IMR-90 (cell line): Measurements from ENCODE around the gene MALT1. TPM values are rescaled to one million over a fixed set of nuclear protein-coding genes. Genes with fewer than 3 reads are reported as not detected.

Experiments
- ATAC-seq: fragments of 200-7000 bp; cut with Tn5 transposase; 2 replicates; pipeline ENCODE4 v1.9.1; 2020; ENCODE audit warnings: low read depth, mild to moderate bottlenecking, moderate library complexity
- BruUV-seq: library from RNA; stranded (reverse); fragments of 400-500 nt; replicated peaks from 2 replicates; lab custom pipeline; 2021; lab: Mats Ljungman, UMichigan
- CTCF ChIA-PET: fragments of 300-600 bp; formaldehyde crosslinking; extraction: SDS; loops from one replicate; lab custom pipeline; 2021; ENCODE audit warnings: antibody characterized with exemption; lab: Yijun Ruan, JAX
- POLR2A ChIA-PET: fragments of 300-600 bp; sonication (Branson Sonifier 250); formaldehyde crosslinking; loops from one replicate; lab custom pipeline; 2022; ENCODE audit warnings: antibody characterized with exemption; ENCODE audit not compliant: unreplicated experiment; lab: Charles Lee
- DNase-seq: peaks from one replicate; pipeline ENCODE4 v3.0.0; 2013
- H2AFZ ChIP-seq: replicated peaks from 2 replicates; pipeline ENCODE3; 2013; ENCODE audit warnings: low read length, mild to moderate bottlenecking; ENCODE audit not compliant: poor library complexity
- H2AK5ac ChIP-seq: 2 replicates; pipeline ENCODE4 v1.6.1; 2013; ENCODE audit warnings: low read depth, low read length, inconsistent platforms
- H2AK9ac ChIP-seq: replicated peaks from 2 replicates; pipeline ENCODE3; 2013; ENCODE audit warnings: mild to moderate bottlenecking, low read depth, low read length, moderate library complexity; ENCODE audit not compliant: poor library complexity
- H2BK120ac ChIP-seq: 2 replicates; pipeline ENCODE4 v1.6.1; 2013; ENCODE audit warnings: low read depth, low read length, inconsistent platforms
- H2BK15ac ChIP-seq: 3 replicates; pipeline ENCODE4 v1.6.1; 2013; ENCODE audit warnings: low read depth, low read length, inconsistent platforms
- H2BK20ac ChIP-seq: 2 replicates; pipeline ENCODE4 v1.6.1; 2013; ENCODE audit warnings: low read depth, mild to moderate bottlenecking, inconsistent platforms, low read length, moderate library complexity
- H2BK5ac ChIP-seq: 2 replicates; pipeline ENCODE4 v1.6.1; 2013; ENCODE audit warnings: mild to moderate bottlenecking, low read depth, low read length, inconsistent platforms; ENCODE audit not compliant: poor library complexity, severe bottlenecking
- H3K14ac ChIP-seq: replicated peaks from 2 replicates; pipeline ENCODE4 v1.6.1; 2013; ENCODE audit warnings: low read depth, low read length, inconsistent platforms
- H3K18ac ChIP-seq: 2 replicates; pipeline ENCODE4 v1.6.1; 2013; ENCODE audit warnings: low read depth, low read length, control low read depth
- H3K23ac ChIP-seq: 2 replicates; pipeline ENCODE4 v1.6.1; 2013; ENCODE audit warnings: low read depth, low read length, inconsistent platforms
- H3K27ac ChIP-seq: 2 replicates; pipeline ENCODE4 v1.5.1; 2013; ENCODE audit warnings: mild to moderate bottlenecking, control low read depth, low read length; ENCODE audit not compliant: insufficient read depth
- H3K27me3 ChIP-seq: 2 replicates; pipeline ENCODE4 v1.6.1; 2013; ENCODE audit warnings: low read length; ENCODE audit not compliant: control insufficient read depth, insufficient read depth
- H3K36me3 ChIP-seq: 2 replicates; pipeline ENCODE4 v1.6.1; 2013; ENCODE audit warnings: low read length, mixed read lengths; ENCODE audit not compliant: control insufficient read depth, insufficient read depth
- H3K4ac ChIP-seq: 2 replicates; pipeline ENCODE4 v1.6.1; 2013; ENCODE audit warnings: low read depth, low read length, inconsistent platforms
- H3K4me1 ChIP-seq: 2 replicates; pipeline ENCODE4 v1.6.1; 2013; ENCODE audit warnings: low read length, mixed read lengths; ENCODE audit not compliant: control insufficient read depth, insufficient read depth
- H3K4me2 ChIP-seq: 2 replicates; pipeline ENCODE4 v1.6.1; 2013; ENCODE audit warnings: low read depth, mild to moderate bottlenecking, control low read depth, low read length, moderate library complexity
- H3K4me3 ChIP-seq: 2 replicates; pipeline ENCODE4 v1.5.1; 2013; ENCODE audit warnings: low read depth, mild to moderate bottlenecking, control low read depth, low read length, moderate library complexity; ENCODE audit not compliant: insufficient read depth
- H3K56ac ChIP-seq: 2 replicates; pipeline ENCODE4 v1.6.1; 2013; ENCODE audit warnings: low read length, inconsistent platforms; ENCODE audit not compliant: insufficient read depth; ENCODE audit errors: extremely low read depth
- H3K79me1 ChIP-seq, 2 experiments: 2 replicates each; pipeline ENCODE4 v1.6.1; 2013; ENCODE audit warnings: low read length in 2 of 2, inconsistent platforms in 1 of 2, low read depth in 1 of 2
- H3K9ac ChIP-seq: 2 replicates; pipeline ENCODE4 v1.6.1; 2013; ENCODE audit warnings: low read depth, low read length, control low read depth
- H3K9me1 ChIP-seq: 2 replicates; pipeline ENCODE4 v1.6.1; 2013; ENCODE audit warnings: low read length, inconsistent platforms; ENCODE audit not compliant: insufficient read depth
- H3K9me3 ChIP-seq: 2 replicates; pipeline ENCODE4 v1.6.1; 2013; ENCODE audit warnings: low read length; ENCODE audit not compliant: control insufficient read depth, insufficient read depth
- H4K20me1 ChIP-seq: 2 replicates; pipeline ENCODE4 v1.6.1; 2013; ENCODE audit warnings: low read length, inconsistent platforms; ENCODE audit not compliant: insufficient read depth
- H4K5ac ChIP-seq: 2 replicates; pipeline ENCODE4 v1.6.1; 2013; ENCODE audit warnings: mild to moderate bottlenecking, low read depth, low read length, control low read depth
- H4K8ac ChIP-seq, 2 experiments: 2 replicates each; pipeline ENCODE4 v1.6.1; 2013; ENCODE audit warnings: low read depth in 2 of 2, low read length in 2 of 2, control low read depth in 1 of 2, inconsistent platforms in 1 of 2
- H4K91ac ChIP-seq: 2 replicates; pipeline ENCODE4 v1.6.1; 2013; ENCODE audit warnings: low read depth, low read length, inconsistent platforms; ENCODE audit not compliant: insufficient read depth
- BHLHE40 ChIP-seq: fragments of 150-350 bp; IDR thresholded peaks from 2 replicates; pipeline ENCODE4 v1.6.1; 2016; ENCODE audit warnings: mild to moderate bottlenecking, low read depth, low read length
- CEBPB ChIP-seq: IDR thresholded peaks from 2 replicates; pipeline ENCODE4 v1.6.1; 2012; ENCODE audit warnings: low read depth, low read length, improper control_type of control experiment
- CHD1 ChIP-seq: IDR thresholded peaks from 2 replicates; pipeline ENCODE4 v1.6.1; 2012; ENCODE audit warnings: low read depth, low read length, improper control_type of control experiment
- FOS ChIP-seq: fragments of 150-350 bp; IDR thresholded peaks from 2 replicates; pipeline ENCODE4 v1.6.1; 2016; ENCODE audit warnings: low read depth, low read length
- MAFK ChIP-seq: IDR thresholded peaks from 2 replicates; pipeline ENCODE4 v1.6.1; 2012; ENCODE audit warnings: low read depth, low read length, improper control_type of control experiment
- MAZ ChIP-seq: IDR thresholded peaks from 2 replicates; pipeline ENCODE4 v1.6.1; 2012; ENCODE audit warnings: low read depth, mild to moderate bottlenecking, low read length, improper control_type of control experiment, moderate library complexity, borderline replicate concordance
- MXI1 ChIP-seq: IDR thresholded peaks from 2 replicates; pipeline ENCODE4 v1.6.1; 2012; ENCODE audit warnings: low read depth, mild to moderate bottlenecking, low read length, moderate library complexity, borderline replicate concordance
- NFE2L2 ChIP-seq: fragments of 150-350 bp; IDR thresholded peaks from 2 replicates; pipeline ENCODE4 v1.6.1; 2016; ENCODE audit warnings: low read depth, mild to moderate bottlenecking, low read length
- POLR2A ChIP-seq: IDR thresholded peaks from 2 replicates; pipeline ENCODE4 v1.6.1; 2012; ENCODE audit warnings: mild to moderate bottlenecking, low read depth, low read length
- RAD21 ChIP-seq: IDR thresholded peaks from 2 replicates; pipeline ENCODE4 v1.6.1; 2012; ENCODE audit warnings: low read length, improper control_type of control experiment
- RFX5 ChIP-seq: IDR thresholded peaks from 2 replicates; pipeline ENCODE4 v1.8.0; 2012; ENCODE audit warnings: low read depth, mild to moderate bottlenecking, low read length, moderate library complexity
- SMC3 ChIP-seq: fragments of 150-350 bp; IDR thresholded peaks from 2 replicates; pipeline ENCODE4 v1.6.1; 2016; ENCODE audit warnings: low read depth, mild to moderate bottlenecking, antibody characterized with exemption, low read length, moderate library complexity
- USF2 ChIP-seq: fragments of 150-350 bp; IDR thresholded peaks from 2 replicates; pipeline ENCODE4 v1.6.1; 2017; ENCODE audit warnings: mild to moderate bottlenecking, antibody characterized with exemption, low read length, low read depth
- WGBS, 2 experiments: methylation state at CpG; one replicate each; pipeline versions ENCODE4 v1.1.5 to v1.1.7; 2013; ENCODE audit warnings: missing lambda C conversion rate in 2 of 2; ENCODE audit not compliant: insufficient read length in 1 of 2; ENCODE audit errors: extremely low coverage in 2 of 2; 5-methylcytosine and 5-hydroxymethylcytosine counted together
- dilution Hi-C: fragments of 300-500 bp; cut with HindIII; formaldehyde crosslinking; loops from one replicate; pipeline ENCODE4 v1.14.3; 2018; ENCODE audit warnings: low sequenced_read_pairs; ENCODE audit not compliant: unreplicated experiment
- in situ Hi-C: fragments of 300-500 bp; cut with MboI; formaldehyde crosslinking; loops from 3 replicates; pipeline ENCODE4 v1.14.3; 2019; ENCODE audit warnings: low sequenced_read_pairs, inconsistent platforms, mixed read lengths
- intact Hi-C: fragments of 100-400 bp; cut with micrococcal nuclease; formaldehyde crosslinking; loops from 2 replicates; pipeline ENCODE4 v1.10.0; 2022
- polyA plus RNA-seq, 3 experiments: library from polyadenylated mRNA; depleted of rRNA; stranded (reverse); fragments of >200 nt; gene quantifications; 2 replicates each; pipeline ENCODE4 v1.2.3, GENCODE V29; 2012; ENCODE audit warnings: low replicate concordance in 1 of 3
- total RNA-seq: library from RNA; depleted of rRNA; stranded (reverse); fragments of >200 nt; gene quantifications from 2 replicates; pipeline ENCODE4 v1.2.3, GENCODE V29; 2012
- TF ChIP-seq, protein P1 (sequence below): conservative IDR thresholded peaks from 2 replicates; pipeline ENCODE4 v1.5.1; 2012; ENCODE audit warnings: mild to moderate bottlenecking, low read depth, low read length, improper control_type of control experiment

MALT1 gene
- total and polyA plus RNA-seq, 2 of the 4 experiments (the other 2 are of a cell fraction) = 8.3 to 25.3 TPM

GRCh38 chr18:58671632-58672564, 633 bp downstream of the MALT1 start:
- 1% methylated on average over 26 of the region's 64 CpGs; no CpG with 5 or more reads in 1 of the 2 experiments for WGBS, 2 experiments
- Histone ChIP-seq H3K14ac (peak overlapping the region; percentile 7), H3K18ac (no peak overlapping the region), H4K8ac (peak overlapping the region in 1 of 2 experiments; percentile 4; a peak in 1 of 4 replicates), H2BK20ac (peak overlapping the region; percentile 2; the same call in 1 of the 2 replicates), H3K56ac (no peak overlapping the region; the same call in 1 of the 2 replicates), H3K4me1 (peaks cover 14% of the 10 kb centered on the region), H2AFZ (peak overlapping the region; percentile 91), H3K27me3 (no peaks in the 10 kb centered on the region), H4K20me1 (peaks cover 22% of the 10 kb centered on the region), H2AK5ac (no peak overlapping the region), H3K4me3 (peak overlapping the region; percentile 93), H4K5ac (no peak overlapping the region), H3K4ac (peak overlapping the region; percentile 59), H3K9me3 (no peaks in the 10 kb centered on the region), H3K36me3 (no peaks in the 10 kb centered on the region), H4K91ac (0 out of 2 replicates have a peak overlapping the region, but pooled peaks have one; percentile 40), H2BK120ac (peak overlapping the region; percentile 60), H3K23ac (peak overlapping the region; percentile 74), H2BK15ac (0 out of 3 replicates have a peak overlapping the region, but pooled peaks have one; percentile 39), H2AK9ac (peak overlapping the region; percentile 93), H3K4me2 (peak overlapping the region; percentile 78), H3K79me1 (peaks cover 27 to 49% of the 10 kb centered on the region in 2 experiments), H3K27ac (peak overlapping the region; percentile 79), H2BK5ac (peak overlapping the region; percentile 75), H3K9me1 (peaks cover 12% of the 10 kb centered on the region), H3K9ac (peak overlapping the region; percentile 91)
- ChIA-PET POLR2A (interaction anchor here (0.5 to 1.7 kb wide), 5 partner anchors 15 to 493 kb away, joined by 3 to 13 read pairs (median 4); no protein-coding TSS in a partner anchor), CTCF (interaction anchor here (0.8 to 1.5 kb wide), 2 partner anchors 13 to 53 kb away, joined by 4 to 5 read pairs; no protein-coding TSS in a partner anchor)
- no TSS peak for BruUV-seq
- intact Hi-C loops = loop anchor here (1.0 to 2.0 kb wide), 3 partner anchors 92 to 143 kb away; no protein-coding TSS in a partner anchor
- peak; percentile 52 for ATAC-seq
- dilution Hi-C loops = no loop called here
- peak; percentile 36 for DNase-seq
- in situ Hi-C loops = loop anchor here (5.0 kb wide), 1 partner anchor 90 kb away; no protein-coding TSS in a partner anchor
- no peak for TF ChIP-seq MXI1
- TF ChIP-seq USF2 = no peak
- TF ChIP-seq BHLHE40 = no peak
- TF ChIP-seq FOS = no peak
- TF ChIP-seq NFE2L2 = no peak
- no peak for TF ChIP-seq POLR2A
- peak; percentile 79 for TF ChIP-seq CEBPB
- peak; percentile 27; the same call in 1 of the 2 replicates for TF ChIP-seq RAD21
- TF ChIP-seq, protein P1, sequence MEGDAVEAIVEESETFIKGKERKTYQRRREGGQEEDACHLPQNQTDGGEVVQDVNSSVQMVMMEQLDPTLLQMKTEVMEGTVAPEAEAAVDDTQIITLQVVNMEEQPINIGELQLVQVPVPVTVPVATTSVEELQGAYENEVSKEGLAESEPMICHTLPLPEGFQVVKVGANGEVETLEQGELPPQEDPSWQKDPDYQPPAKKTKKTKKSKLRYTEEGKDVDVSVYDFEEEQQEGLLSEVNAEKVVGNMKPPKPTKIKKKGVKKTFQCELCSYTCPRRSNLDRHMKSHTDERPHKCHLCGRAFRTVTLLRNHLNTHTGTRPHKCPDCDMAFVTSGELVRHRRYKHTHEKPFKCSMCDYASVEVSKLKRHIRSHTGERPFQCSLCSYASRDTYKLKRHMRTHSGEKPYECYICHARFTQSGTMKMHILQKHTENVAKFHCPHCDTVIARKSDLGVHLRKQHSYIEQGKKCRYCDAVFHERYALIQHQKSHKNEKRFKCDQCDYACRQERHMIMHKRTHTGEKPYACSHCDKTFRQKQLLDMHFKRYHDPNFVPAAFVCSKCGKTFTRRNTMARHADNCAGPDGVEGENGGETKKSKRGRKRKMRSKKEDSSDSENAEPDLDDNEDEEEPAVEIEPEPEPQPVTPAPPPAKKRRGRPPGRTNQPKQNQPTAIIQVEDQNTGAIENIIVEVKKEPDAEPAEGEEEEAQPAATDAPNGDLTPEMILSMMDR = peak; percentile 28
- no peak for TF ChIP-seq RFX5
- TF ChIP-seq CHD1 = no peak
- no peak for TF ChIP-seq MAFK
- TF ChIP-seq MAZ = peak; percentile 39; the same call in 1 of the 2 replicates
- no peak for TF ChIP-seq SMC3
